Duodenal mucosa (tissue), 2 donors: Measurements from ENCODE around the gene TTLL6.
A peak's percentile ranks its signal among the peaks of the same experiment; 100 is the strongest.

ENCODE experiments used
- H3K27ac ChIP-seq: one replicate; pipeline ENCODE4 v1.7.0; 2013; ENCODE audit warnings: low read depth, low read length
- H3K27me3 ChIP-seq, 2 donors: one replicate each; pipeline ENCODE4 v1.7.0; 2013; ENCODE audit warnings: low read length in 2 of 2, control low read depth in 1 of 2; ENCODE audit not compliant: insufficient read depth in 2 of 2, control insufficient read depth in 1 of 2
- H3K36me3 ChIP-seq, 2 donors: one replicate each; pipeline ENCODE4 v1.7.0; 2013; ENCODE audit warnings: low read length in 2 of 2, control low read depth in 1 of 2; ENCODE audit not compliant: insufficient read depth in 2 of 2, control insufficient read depth in 1 of 2
- H3K4me1 ChIP-seq, 2 donors: one replicate each; pipeline ENCODE4 v1.7.0; 2013; ENCODE audit warnings: low read length in 2 of 2, control low read depth in 1 of 2; ENCODE audit not compliant: insufficient read depth in 2 of 2, control insufficient read depth in 1 of 2
- H3K4me3 ChIP-seq, 2 donors: one replicate each; pipeline ENCODE4 v1.7.0; 2013; ENCODE audit warnings: low read length in 2 of 2, low read depth in 1 of 2
- H3K9ac ChIP-seq, 2 donors: one replicate each; pipeline ENCODE4 v1.7.0; 2013; ENCODE audit warnings: low read length in 2 of 2, low read depth in 1 of 2
- H3K9me3 ChIP-seq, 2 donors: one replicate each; pipeline ENCODE4 v1.7.0; 2013; ENCODE audit warnings: low read length in 2 of 2, control low read depth in 1 of 2; ENCODE audit not compliant: control insufficient read depth in 1 of 2

TTLL6 gene

DNA sequence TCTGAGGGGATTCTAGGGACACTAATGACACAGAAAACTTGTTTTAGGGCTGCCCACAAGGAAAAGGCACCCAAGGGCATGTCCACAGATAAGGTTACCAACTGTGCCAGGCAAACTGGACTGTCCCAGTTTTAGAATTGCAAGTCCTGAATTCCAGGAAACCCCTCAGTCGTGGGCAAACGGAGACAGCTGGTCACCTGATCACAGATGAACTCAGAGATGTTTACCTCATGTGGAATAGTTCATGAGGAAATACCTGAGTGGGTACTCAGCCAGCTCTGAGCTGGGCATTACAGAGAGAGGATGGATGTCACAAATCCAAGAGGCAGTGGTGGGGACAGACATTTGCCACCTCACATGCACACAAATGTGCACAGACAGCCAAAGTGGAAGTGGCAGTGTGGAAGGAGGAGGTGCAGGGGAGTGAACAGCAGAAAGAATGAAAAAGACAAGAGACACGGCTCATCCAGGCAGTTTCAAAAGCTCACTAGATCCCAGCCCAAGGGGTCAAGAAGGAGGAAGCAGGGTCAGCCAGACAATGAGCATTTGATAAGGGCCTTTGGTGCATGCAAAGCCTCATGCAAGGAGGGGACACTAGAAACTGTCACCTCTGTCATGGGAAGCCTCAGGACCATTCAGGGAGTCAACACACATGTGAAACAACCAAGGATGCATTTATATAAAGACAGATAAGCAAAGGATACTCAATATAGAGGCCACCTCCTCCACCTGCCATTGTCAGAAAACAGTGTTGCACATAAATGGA lies 24.8 kb downstream of the TTLL6 start:
- no peaks in the 10 kb centered on the region for H3K9me3 ChIP-seq
- H3K27me3 ChIP-seq, result no peaks in the 10 kb centered on the region
- H3K4me3 ChIP-seq, result peak overlapping the region in 1 of 2 donors; percentile 41
- no peaks in the 10 kb centered on the region for H3K36me3 ChIP-seq
- H3K27ac ChIP-seq, result no peak overlapping the region
- peaks cover 48 to 60% of the 10 kb centered on the region in 2 donors for H3K4me1 ChIP-seq
- no peak overlapping the region for H3K9ac ChIP-seq

GRCh38 chr17:48791128-48792032 lies 25.6 kb downstream of the TTLL6 start:
- H3K27ac ChIP-seq, result no peak overlapping the region
- no peaks in the 10 kb centered on the region for H3K9me3 ChIP-seq
- H3K4me3 ChIP-seq, result peak overlapping the region; percentile 26 to 41
- H3K27me3 ChIP-seq, result no peaks in the 10 kb centered on the region
- peaks cover 40 to 52% of the 10 kb centered on the region in 2 donors for H3K4me1 ChIP-seq
- peak overlapping the region in 1 of 2 donors; percentile 37 for H3K9ac ChIP-seq
- H3K36me3 ChIP-seq, result no peaks in the 10 kb centered on the region

DNA sequence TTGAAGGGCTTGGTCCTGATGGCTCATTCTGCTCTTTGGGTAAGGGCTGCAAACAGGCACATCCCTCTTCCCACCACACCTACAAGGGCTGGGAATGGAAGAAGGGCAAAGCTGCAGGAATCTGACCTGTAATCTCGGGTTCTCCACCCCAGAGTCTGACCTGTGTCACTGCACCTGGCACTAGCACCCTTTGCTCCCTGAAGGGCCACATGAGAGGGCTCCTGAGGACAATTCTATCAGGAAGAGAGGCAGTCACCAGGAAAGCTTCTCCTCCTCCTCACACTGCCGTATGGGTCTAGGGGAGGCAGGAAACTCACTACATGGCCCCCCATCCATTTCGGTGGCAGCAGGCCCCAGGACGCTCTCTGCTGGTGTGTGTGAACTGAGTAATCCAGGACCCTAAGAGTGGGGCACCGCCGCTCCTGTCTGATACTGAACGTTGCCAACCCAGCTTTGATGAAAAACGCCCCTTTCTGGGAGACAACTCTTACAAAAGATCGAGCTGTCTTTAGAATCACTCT lies 26.4 kb downstream of the TTLL6 start:
- Histone ChIP-seq H3K9ac (no peak overlapping the region), H3K27ac (no peak overlapping the region), H3K4me1 (peaks cover 34 to 45% of the 10 kb centered on the region in 2 donors), H3K36me3 (peaks cover 0 to 3% of the 10 kb centered on the region in 2 donors), H3K27me3 (no peaks in the 10 kb centered on the region), H3K4me3 (peak overlapping the region in 1 of 2 donors; percentile 27), H3K9me3 (no peaks in the 10 kb centered on the region)

DNA sequence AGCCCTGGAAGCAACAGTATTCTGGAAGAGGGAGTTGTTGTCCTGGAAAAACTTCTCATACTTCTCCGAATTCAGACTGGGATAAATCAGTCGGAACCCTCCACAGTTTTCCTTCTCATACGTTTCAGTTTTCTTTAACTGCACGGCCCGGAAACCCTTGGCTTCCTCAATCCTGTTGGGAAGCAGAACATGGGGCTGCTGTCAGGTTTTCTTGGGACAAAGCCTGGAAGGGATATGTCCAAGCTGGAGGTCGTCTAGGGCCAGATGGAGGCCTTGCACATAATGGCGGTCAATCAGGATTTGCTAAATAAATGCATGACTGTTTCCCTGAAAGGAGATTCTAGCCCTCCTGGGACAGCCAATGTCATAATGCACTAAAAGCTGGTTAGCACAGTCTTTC lies 29.2 kb downstream of the TTLL6 start:
- Histone ChIP-seq H3K27me3 (no peaks in the 10 kb centered on the region), H3K4me3 (no peak overlapping the region), H3K9me3 (no peaks in the 10 kb centered on the region), H3K9ac (no peak overlapping the region), H3K27ac (no peak overlapping the region), H3K36me3 (peaks cover 0 to 4% of the 10 kb centered on the region in 2 donors), H3K4me1 (peaks cover 22 to 25% of the 10 kb centered on the region in 2 donors)

GRCh38 chr17:48779421-48779820 lies 37.6 kb downstream of the TTLL6 start:
- no peaks in the 10 kb centered on the region for H3K4me1 ChIP-seq
- H3K4me3 ChIP-seq, result no peak overlapping the region
- H3K36me3 ChIP-seq, result no peaks in the 10 kb centered on the region
- H3K9ac ChIP-seq, result no peak overlapping the region
- peaks cover 0 to 3% of the 10 kb centered on the region in 2 donors for H3K9me3 ChIP-seq
- no peak overlapping the region for H3K27ac ChIP-seq
- no peaks in the 10 kb centered on the region for H3K27me3 ChIP-seq

- Histone ChIP-seq H3K9me3 (peaks cover 0 to 3% of the 10 kb centered on the region in 2 donors), H3K36me3 (no peaks in the 10 kb centered on the region), H3K9ac (no peak overlapping the region), H3K27ac (no peak overlapping the region), H3K4me1 (no peaks in the 10 kb centered on the region), H3K4me3 (no peak overlapping the region), H3K27me3 (no peaks in the 10 kb centered on the region)
These were observed 40.4 kb downstream of the TTLL6 start for GRCh38 chr17:48776602-48777001.

DNA sequence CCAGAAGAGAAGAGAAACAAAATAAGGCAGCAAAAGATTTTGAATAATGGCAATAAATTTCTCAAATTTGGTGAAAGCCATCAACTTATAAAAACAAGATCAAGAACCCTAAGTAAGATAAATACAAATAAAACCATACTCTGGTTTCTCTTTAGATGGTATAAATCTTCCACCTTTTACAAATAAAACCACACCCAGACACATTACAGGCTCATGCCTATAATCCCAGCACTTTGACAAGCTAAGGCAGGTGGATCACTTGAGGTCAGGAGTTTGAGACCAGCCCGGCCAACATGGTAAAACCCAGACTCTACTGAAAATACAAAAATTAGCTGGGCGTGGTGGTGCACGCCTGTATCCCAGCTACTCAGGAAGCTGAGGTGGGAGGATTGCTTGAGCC lies 43.8 kb downstream of the TTLL6 start:
- no peak overlapping the region for H3K4me3 ChIP-seq
- H3K27me3 ChIP-seq, result no peaks in the 10 kb centered on the region
- H3K36me3 ChIP-seq, result no peaks in the 10 kb centered on the region
- no peak overlapping the region for H3K27ac ChIP-seq
- H3K9me3 ChIP-seq, result peaks cover 0 to 3% of the 10 kb centered on the region in 2 donors
- H3K9ac ChIP-seq, result no peak overlapping the region
- H3K4me1 ChIP-seq, result no peaks in the 10 kb centered on the region

- Histone ChIP-seq H3K4me3 (no peak overlapping the region), H3K9me3 (peaks cover 0 to 3% of the 10 kb centered on the region in 2 donors), H3K27me3 (no peaks in the 10 kb centered on the region)
These were observed 46.1 kb downstream of the TTLL6 start for GRCh38 chr17:48770954-48771353.

DNA sequence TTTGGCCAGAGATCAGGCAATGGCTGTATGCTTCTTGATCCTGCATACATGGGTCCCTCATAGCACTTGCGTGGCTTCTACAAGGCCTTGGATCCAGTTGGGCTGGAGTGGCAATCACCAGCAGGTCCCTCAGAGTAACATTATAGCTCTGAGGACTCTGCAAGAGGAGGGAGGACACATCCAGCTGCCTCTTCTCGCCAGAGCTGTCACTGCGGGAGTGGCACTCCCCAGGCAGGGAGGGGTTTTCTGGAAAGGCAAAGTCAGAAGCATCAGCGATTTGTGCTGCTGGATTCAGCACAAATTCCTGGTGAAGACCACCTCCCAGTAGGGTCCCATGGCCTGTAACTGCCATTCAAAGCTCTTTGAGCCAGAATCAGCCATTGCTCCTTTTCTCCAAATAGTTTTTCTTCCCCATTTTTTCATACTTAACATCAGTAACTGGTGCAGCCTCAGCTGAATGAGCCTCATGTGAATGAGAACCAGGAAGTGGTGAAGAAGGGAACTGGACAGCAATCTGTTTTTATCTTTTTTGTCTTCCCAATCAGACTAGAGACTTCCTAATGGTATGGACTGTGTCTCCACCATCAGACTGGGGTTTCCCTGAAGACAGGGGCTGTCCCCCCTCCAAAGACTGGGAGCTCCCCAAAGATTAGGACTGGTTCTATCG lies 47.9 kb downstream of the TTLL6 start:
- H3K27me3 ChIP-seq, result no peaks in the 10 kb centered on the region
- H3K9me3 ChIP-seq, result no peaks in the 10 kb centered on the region
- H3K9ac ChIP-seq, result no peak overlapping the region
- H3K4me1 ChIP-seq, result no peaks in the 10 kb centered on the region
- no peaks in the 10 kb centered on the region for H3K36me3 ChIP-seq
- H3K27ac ChIP-seq, result no peak overlapping the region
- no peak overlapping the region for H3K4me3 ChIP-seq

More at GRCh38 chr17:48770954-48771353, 46.1 kb downstream of the TTLL6 start:
- Histone ChIP-seq H3K36me3 (no peaks in the 10 kb centered on the region), H3K27ac (no peak overlapping the region), H3K4me1 (no peaks in the 10 kb centered on the region), H3K9ac (no peak overlapping the region)
